T1000 (cell line): ENCODE results near the gene CPXM1.

Experiments
- DNase-seq: peaks from one replicate; lab custom pipeline; 2025; ENCODE audit warnings: mixed read lengths; lab: John Stamatoyannopoulos, UW

The CPXM1 gene

DNA sequence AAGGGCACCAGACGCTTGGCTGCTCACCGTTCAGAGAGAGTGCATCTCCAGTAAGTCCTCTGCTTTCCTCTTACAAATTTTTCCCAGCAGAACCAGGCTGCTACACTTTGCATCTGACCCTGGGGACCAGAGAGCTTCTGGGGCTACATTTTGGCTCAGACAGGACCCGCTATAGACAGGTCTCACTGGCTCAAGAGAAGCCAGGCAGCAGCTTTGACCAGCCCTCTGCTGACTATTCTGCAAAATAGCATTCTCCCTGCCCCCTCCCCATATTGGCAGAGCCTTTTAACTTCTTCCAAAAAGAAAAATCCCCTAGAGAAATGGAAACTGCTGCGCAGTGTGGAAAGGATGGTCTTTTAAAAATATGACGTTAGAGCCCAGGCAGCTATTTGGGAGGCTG is 37.2 kb downstream of the CPXM1 start:
- no peak for DNase-seq

DNA sequence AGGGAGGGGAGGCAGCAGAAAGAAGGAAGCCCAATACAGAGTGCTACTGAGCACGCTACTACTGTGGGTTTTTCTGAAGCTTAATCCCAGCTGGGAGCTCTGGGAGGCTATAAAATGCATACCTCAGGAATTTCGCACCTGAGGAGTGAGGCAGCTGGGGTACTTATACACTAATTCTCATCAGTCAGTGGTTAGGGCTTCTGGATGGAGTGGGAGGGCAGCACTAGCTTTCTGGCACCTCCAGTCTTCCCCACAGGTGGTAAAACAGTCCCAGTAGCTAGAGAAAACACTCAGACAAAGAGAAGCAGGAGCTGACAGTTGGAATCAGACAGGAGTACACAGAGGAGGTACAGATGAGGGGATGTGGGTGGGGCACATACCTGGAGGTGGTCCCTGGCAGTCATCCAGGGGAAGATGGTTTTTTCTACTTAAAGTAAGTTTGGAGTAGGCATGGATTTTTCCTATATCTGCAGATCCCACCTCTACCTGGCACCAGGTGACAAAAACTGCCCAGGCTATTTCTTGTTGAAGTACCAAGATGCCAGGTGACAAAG is 37.8 kb downstream of the CPXM1 start:
- DNase-seq: no peak

DNA sequence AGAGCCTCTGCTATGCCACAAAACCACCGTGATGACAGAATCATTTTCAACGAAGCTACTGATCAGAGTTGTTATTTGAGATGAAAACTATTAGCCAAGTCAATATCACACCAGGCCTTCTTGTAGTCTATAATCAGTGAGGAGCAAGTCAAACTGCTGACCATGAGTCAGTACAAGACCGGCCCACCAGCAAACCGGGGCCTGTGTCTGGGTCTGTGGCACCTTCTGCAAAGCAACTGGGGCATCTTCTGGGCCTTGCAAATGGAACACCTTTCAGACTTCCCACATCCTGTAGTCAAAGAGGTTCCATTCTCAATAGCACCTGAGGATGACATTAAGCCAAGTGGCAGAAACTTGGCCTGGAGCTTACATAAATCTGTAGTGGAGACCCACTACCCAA is 38.5 kb downstream of the CPXM1 start:
- DNase-seq: no peak

- no peak for DNase-seq
Measured at GRCh38 chr20:2760952-2761305, 39.5 kb downstream of the CPXM1 start.

GRCh38 chr20:2760297-2760951 is 40.0 kb downstream of the CPXM1 start:
- no peak for DNase-seq

DNA sequence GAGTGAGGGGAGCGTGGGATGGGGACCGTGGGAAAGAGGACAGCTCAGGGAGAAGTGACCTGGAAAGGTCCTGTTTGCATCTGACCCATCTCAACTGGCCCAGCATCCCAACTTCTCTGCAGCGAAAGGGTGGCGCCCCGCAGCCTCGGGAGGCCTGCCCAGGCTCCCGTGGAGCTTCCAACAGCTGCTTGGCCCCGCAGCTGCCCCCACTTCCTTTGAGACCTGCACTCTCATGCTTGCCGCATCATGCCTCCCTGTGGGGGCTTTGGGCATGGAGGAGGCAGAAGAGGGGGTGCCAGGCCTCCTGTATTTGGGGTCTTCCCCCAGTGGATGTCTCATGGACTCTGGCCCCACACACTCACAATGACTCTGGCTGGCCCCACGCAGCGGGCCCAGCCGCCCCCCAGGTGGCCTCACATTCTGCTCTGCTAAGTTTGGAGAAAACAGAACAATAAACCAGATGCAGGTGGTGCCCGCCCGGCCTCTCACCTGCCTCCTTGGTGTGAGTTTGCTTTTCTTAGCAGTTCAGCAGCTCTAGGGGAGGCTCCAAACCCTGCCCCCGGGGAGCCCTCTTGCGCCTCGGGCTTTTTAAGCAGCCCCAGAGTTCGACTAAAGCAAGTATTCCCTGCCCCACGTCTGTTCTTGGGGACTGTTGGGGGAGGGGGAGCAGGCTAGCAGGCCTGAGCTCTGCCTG is 40.7 kb downstream of the CPXM1 start:
- no peak for DNase-seq

DNA sequence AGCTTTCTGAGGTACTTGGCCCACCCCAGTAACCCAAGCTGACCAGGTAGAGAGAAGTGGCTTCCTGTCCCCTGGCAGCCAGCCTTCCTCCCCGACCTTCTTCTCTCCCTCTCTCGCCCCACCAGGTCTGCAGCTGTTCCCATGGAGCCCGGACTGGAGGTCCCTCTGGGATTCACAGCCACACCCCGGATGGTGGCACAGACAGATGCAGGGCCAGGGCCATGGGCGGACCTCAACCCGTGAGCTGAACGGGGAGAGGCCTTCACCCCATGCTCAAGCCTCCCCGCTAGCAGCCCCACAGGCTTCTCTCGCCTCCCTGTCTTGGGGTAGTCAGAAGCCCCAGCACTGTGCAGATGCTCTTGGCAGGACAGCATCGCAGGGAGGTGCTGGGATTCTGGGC is 41.3 kb downstream of the CPXM1 start:
- no peak for DNase-seq

DNA sequence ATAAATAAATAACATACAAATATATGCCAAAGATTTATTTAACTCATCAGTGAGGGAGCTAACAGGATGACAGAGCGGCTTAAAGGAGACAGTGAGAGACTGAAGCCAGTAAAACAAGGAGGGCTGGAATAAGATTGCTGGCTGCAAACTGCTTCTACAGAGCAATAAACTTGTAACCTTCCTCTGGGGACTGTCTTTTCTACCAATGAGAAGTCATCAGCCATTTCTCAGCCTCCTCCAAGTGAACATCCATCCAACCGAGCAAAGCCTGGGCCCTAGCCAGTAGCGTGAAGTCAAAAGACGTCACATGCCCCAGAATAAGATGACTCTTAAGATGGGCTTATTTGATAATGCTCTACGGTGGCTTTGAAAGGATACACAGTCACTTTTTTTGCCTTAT is 42.5 kb downstream of the CPXM1 start:
- DNase-seq: no peak

DNA sequence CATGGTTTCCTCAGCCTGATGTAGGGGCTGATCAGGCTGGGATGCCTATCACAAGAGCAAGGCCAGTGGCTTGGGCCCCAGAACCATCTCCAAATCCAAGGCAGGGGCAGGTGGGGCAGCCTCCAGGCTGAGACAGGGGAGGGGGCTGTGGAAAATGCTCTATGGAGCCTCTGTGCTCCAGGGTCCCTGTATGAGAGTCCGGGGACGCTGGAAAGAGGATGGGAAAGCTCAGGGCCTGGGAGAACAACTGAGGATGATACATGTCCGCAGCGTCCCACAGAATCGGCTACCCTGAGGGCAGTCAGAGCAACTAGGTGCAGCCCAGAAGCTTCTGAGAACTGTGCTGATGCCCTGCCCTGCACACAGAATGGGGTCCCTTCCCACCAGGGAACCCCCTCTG is 43.4 kb downstream of the CPXM1 start:
- no peak for DNase-seq

- DNase-seq: no peak
Measured at GRCh38 chr20:2756056-2756611, 44.3 kb downstream of the CPXM1 start.

DNA sequence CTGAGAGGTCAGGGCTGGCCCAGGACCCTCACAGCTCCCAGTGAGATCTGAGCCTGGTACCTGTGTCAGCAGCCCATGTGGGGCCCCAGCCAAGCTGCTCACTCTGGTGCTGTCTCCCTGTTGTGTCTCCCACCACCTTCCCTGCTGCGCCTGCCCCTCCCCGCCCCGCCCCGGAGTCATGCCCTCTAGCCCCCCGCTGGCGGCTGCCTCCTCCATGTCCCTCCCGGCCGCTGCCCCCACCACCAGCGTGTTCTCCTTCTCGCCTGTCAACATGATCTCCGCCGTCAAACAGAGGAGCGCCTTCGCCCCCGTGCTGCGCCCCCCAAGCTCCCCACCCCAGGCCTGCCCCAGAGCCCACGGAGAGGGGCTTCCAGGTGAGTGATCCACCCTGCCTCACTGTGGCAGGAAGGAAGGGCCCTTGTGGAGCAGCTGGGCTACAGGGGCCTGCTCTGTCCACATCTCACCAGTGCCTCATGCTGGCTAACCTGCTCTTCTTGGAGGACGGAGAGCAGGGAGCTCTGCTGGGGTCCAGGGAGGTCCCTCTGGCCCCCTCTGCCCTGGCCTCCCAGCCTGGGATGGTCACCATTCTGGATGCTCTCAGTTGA is 44.9 kb downstream of the CPXM1 start:
- DNase-seq: no peak

- DNase-seq: no peak
Measured at GRCh38 chr20:2754424-2754823, 46.0 kb downstream of the CPXM1 start.

DNA sequence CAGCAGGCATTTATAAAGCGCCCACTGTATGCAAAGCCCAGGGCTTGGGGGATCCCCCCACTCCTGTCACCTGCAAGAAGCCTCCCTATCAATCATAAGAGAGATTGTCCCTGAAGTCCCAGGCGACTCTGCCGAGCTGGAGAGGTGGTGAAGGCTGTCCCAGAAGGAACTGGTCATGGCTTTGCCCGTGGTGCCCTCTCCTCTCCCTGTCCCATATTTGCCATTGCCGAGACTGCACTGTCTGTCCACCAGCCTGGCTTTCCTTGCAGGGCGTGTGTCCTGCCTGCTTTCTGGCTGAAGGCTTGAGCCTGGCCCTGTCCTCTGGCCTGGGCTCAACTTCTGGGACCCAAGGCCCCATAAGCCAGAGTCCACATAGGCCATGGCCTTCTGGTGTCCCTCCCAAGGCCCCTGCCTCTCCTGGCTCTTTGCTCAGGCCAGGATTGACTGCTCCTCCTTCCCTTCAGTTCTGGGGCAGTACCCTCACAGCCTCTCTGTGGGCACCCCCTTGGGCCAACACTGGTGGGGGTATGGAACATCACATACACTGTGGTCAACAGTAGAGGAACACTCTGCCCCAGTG is 46.9 kb downstream of the CPXM1 start:
- DNase-seq: no peak

DNA sequence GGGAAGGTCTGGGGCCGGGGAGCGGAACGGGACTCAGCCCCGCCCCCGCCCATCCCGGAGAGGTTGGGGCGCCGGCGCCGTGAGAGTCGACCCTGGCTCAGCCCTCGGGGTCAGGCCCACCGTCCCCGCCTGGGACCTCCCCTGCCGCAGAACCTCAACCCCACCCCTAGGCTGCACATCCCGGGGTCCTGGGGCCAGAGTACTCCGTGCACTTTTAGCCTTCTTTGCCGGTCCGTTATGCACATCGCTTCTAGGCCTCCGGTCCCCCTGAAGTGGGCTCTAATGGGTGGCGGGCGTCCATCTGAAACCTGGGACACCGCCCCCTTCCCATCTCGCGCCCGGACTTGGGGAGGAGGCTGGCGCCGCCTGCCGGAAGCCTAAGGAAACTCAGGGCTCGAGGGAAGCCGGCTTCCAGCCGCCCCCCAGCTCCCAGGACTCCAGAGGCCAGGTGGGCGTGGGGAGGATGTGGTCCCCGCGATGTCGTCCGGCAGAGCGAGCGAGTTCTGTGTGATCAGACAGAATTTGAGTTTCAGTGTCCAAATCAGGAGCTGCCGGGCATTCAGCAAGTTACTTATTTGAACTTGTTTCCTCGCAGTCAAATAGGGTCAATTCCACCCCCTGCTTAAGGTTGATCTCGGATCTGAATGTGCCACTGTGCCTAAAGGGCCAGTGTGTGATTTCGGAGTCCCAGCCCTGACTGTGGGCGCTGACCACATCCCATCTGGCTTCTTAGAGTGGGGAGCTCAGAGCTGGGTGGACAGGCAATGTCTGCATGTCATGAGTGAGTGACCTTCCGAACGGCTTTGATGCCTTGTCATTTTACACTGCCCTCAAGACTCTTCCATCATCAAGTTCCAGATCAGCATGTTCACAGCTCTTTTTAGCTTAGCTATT is 47.6 kb downstream of the CPXM1 start:
- peak; percentile 37 for DNase-seq

DNA sequence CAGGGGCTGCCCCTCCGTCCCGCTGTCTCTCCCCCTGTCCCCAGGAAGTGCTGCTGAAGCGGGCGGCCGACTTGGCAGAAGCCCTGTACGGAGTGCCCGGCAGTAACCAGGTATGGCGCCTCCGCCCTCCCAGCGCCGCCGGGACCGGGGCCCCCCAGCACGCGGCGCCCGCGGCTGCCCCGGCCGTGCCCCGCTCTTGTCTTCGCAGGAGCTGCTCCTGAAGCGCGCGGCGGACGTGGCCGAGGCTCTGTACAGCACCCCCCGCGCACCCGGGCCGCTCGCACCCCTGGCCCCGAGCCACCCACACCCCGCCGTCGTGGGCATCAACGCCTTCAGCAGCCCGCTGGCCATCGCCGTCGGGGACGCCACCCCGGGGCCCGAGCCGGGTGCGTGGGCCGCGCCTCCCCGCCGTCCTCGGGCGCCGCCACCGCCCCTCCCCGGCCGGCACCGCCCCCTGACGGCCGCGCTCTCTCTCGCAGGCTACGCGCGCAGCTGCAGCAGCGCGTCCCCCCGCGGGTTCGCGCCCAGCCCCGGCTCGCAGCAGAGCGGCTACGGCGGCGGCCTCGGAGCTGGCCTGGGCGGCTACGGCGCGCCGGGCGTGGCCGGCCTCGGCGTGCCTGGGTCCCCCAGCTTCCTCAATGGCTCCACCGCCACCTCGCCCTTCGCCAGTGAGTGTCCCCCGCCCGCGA is 48.4 kb downstream of the CPXM1 start:
- DNase-seq: no peak

GRCh38 chr20:2751347-2751877 is 49.0 kb downstream of the CPXM1 start:
- no peak for DNase-seq

- DNase-seq: no peak
Measured at GRCh38 chr20:2750491-2751251, 49.8 kb downstream of the CPXM1 start.

DNA sequence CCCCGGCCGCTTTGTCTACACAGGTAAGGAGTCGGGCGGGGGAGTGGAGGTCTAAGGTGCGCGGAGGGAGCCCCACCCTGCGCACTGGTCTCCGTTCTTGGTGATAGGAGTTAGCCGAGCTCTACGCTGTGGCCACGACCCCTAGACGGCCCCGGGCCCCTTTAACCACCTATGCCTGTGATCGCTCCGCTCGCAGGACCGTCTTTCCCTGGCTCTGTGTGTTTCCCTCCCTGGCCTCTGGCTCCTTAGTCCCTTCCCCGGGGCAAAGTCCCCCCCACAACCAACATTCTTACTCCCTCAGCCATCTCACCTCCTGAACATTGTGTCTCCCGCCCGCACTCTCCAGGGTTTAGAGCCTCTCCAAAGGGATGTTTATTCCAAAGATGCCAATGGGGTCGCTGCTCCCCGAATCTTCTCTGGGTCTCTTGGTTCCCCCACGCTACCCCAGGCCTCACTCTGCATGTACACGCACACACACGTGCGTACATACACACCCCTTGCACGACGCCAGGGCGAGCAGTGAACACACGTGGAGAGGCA is 50.4 kb downstream of the CPXM1 start:
- DNase-seq: no peak

DNA sequence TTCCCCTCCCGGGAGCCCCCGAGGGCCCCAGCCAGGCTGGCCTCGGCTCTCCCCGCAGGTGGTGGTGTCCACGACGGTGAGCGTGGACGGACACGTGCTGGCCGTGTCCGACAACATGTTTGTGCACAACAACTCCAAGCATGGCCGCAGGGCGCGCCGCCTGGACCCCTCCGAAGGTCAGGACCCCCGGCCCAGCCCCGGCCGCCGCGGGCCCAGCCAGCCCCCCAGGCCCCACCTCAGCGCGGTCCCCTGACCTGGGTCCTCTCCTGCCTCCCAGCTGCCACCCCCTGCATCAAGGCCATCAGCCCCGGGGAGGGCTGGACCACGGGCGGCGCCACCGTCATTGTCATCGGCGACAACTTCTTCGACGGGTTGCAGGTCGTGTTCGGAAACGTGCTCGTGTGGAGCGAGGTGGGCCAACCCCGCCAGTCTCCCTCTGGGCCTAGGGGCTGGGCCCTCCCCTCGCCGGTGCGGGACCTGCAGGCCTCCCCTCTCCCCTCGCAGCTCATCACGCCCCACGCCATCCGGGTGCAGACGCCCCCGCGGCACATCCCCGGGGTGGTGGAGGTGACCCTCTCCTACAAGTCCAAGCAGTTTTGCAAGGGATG is 51.0 kb downstream of the CPXM1 start:
- DNase-seq: no peak
